ENCODE measurements around the gene TBCA. TPM values are rescaled to one million over a fixed set of nuclear protein-coding genes. Genes with fewer than 3 reads are reported as not detected.

The TBCA gene
- total and polyA plus RNA-seq, 2 of the 13 experiments (the other 11 are each of a cell fraction or from before 2014, with no cell fraction given) = 93.8 to 309 TPM

DNA sequence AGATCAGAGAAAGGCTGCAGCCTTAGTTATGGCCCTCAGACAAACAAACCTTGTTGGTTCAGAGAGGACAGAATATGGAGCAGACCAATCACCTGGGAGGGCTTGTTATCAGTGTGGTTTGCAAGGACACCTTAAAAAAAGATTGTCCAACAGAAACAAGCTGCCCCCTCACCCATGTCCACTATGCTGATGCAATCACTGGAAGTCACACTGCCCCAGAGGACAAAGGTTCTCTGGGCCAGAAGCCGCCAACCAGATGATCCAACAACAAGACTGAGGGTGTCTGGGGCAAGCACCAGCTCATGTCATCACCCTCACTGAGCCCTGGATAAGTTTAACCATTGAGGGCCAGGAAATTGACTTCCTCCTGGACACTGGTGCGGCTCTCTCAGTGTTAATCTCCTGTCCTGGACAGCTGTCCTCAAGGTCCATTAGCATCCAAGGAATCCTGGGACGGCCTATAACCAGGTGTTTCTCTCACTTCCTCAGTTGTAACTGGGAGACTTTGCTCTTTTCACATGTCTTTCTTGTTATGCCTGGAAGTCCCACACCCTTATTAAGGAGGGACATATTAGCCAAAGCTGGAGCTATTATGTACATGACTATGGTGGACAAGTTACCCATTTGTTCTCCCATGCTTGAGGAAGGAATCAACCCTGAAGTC lies 36.9 kb upstream of the TBCA start (continued):
- TF ChIP-seq, protein P1, sequence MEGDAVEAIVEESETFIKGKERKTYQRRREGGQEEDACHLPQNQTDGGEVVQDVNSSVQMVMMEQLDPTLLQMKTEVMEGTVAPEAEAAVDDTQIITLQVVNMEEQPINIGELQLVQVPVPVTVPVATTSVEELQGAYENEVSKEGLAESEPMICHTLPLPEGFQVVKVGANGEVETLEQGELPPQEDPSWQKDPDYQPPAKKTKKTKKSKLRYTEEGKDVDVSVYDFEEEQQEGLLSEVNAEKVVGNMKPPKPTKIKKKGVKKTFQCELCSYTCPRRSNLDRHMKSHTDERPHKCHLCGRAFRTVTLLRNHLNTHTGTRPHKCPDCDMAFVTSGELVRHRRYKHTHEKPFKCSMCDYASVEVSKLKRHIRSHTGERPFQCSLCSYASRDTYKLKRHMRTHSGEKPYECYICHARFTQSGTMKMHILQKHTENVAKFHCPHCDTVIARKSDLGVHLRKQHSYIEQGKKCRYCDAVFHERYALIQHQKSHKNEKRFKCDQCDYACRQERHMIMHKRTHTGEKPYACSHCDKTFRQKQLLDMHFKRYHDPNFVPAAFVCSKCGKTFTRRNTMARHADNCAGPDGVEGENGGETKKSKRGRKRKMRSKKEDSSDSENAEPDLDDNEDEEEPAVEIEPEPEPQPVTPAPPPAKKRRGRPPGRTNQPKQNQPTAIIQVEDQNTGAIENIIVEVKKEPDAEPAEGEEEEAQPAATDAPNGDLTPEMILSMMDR (CRISPR knock-in tag; IDR thresholded peaks at IDR 0.05) = no peak
- no peak for TF ChIP-seq ZNF138 (CRISPR knock-in tag; IDR thresholded peaks at IDR 0.05; ENCODE audit: low read depth)
- TF ChIP-seq RBAK (CRISPR knock-in tag; IDR thresholded peaks at IDR 0.05) = peak; percentile 59; the same call in 1 of the 2 replicates
- 0 out of 2 replicates have a peak, but pooled peaks have one; percentile 16 for TF ChIP-seq SIX1 (CRISPR knock-in tag; IDR thresholded peaks at IDR 0.05; ENCODE audit: borderline replicate concordance)
- TF ChIP-seq ESRRA (CRISPR knock-in tag; IDR thresholded peaks at IDR 0.05; ENCODE audit: low read depth) = peak; percentile 86
- peak; percentile 28; the same call in 1 of the 2 replicates for TF ChIP-seq NR2F6 (IDR thresholded peaks at IDR 0.05)
- TF ChIP-seq NR2F6 (CRISPR knock-in tag; IDR thresholded peaks at IDR 0.05) = no peak
- TF ChIP-seq SPEN (CRISPR knock-in tag; IDR thresholded peaks at IDR 0.05; ENCODE audit: low read depth) = peak; percentile 25; the same call in 1 of the 2 replicates
- TF ChIP-seq BRCA1 (CRISPR knock-in tag; IDR thresholded peaks at IDR 0.05) = no peak
- TF ChIP-seq, protein P2, sequence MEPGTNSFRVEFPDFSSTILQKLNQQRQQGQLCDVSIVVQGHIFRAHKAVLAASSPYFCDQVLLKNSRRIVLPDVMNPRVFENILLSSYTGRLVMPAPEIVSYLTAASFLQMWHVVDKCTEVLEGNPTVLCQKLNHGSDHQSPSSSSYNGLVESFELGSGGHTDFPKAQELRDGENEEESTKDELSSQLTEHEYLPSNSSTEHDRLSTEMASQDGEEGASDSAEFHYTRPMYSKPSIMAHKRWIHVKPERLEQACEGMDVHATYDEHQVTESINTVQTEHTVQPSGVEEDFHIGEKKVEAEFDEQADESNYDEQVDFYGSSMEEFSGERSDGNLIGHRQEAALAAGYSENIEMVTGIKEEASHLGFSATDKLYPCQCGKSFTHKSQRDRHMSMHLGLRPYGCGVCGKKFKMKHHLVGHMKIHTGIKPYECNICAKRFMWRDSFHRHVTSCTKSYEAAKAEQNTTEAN (CRISPR knock-in tag; conservative IDR thresholded peaks at IDR 0.05) = peak; percentile 53; the same call in 1 of the 2 replicates
- TF ChIP-seq ZNF567 (CRISPR knock-in tag; IDR thresholded peaks at IDR 0.05; ENCODE audit: borderline replicate concordance) = no peak
- TF ChIP-seq, protein P3, sequence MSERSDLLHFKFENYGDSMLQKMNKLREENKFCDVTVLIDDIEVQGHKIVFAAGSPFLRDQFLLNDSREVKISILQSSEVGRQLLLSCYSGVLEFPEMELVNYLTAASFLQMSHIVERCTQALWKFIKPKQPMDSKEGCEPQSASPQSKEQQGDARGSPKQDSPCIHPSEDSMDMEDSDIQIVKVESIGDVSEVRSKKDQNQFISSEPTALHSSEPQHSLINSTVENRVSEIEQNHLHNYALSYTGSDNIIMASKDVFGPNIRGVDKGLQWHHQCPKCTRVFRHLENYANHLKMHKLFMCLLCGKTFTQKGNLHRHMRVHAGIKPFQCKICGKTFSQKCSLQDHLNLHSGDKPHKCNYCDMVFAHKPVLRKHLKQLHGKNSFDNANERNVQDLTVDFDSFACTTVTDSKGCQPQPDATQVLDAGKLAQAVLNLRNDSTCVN (CRISPR knock-in tag; IDR thresholded peaks at IDR 0.05; ENCODE audit: borderline replicate concordance) = 0 out of 2 replicates have a peak, but pooled peaks have one; percentile 26
- peak; percentile 75 for TF ChIP-seq FOSL2 (CRISPR knock-in tag; IDR thresholded peaks at IDR 0.05)
- 0 out of 2 replicates have a peak, but pooled peaks have one; percentile 45 for TF ChIP-seq ZBTB20 (CRISPR knock-in tag; IDR thresholded peaks at IDR 0.05; ENCODE audit: borderline replicate concordance, low read depth)
- TF ChIP-seq ZNF749 (CRISPR knock-in tag; IDR thresholded peaks at IDR 0.05; ENCODE audit: borderline replicate concordance) = no peak
- TF ChIP-seq, protein P4, sequence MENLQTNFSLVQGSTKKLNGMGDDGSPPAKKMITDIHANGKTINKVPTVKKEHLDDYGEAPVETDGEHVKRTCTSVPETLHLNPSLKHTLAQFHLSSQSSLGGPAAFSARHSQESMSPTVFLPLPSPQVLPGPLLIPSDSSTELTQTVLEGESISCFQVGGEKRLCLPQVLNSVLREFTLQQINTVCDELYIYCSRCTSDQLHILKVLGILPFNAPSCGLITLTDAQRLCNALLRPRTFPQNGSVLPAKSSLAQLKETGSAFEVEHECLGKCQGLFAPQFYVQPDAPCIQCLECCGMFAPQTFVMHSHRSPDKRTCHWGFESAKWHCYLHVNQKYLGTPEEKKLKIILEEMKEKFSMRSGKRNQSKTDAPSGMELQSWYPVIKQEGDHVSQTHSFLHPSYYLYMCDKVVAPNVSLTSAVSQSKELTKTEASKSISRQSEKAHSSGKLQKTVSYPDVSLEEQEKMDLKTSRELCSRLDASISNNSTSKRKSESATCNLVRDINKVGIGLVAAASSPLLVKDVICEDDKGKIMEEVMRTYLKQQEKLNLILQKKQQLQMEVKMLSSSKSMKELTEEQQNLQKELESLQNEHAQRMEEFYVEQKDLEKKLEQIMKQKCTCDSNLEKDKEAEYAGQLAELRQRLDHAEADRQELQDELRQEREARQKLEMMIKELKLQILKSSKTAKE (CRISPR knock-in tag; IDR thresholded peaks at IDR 0.05; ENCODE audit: borderline replicate concordance) = peak; percentile 21; the same call in 1 of the 2 replicates
- no peak for TF ChIP-seq ZNF570 (CRISPR knock-in tag; IDR thresholded peaks at IDR 0.05; ENCODE audit: borderline replicate concordance)
- TF ChIP-seq, protein P5, sequence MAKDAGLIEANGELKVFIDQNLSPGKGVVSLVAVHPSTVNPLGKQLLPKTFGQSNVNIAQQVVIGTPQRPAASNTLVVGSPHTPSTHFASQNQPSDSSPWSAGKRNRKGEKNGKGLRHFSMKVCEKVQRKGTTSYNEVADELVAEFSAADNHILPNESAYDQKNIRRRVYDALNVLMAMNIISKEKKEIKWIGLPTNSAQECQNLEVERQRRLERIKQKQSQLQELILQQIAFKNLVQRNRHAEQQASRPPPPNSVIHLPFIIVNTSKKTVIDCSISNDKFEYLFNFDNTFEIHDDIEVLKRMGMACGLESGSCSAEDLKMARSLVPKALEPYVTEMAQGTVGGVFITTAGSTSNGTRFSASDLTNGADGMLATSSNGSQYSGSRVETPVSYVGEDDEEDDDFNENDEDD (CRISPR knock-in tag; IDR thresholded peaks at IDR 0.05; ENCODE audit: borderline replicate concordance) = peak; percentile 27; the same call in 1 of the 2 replicates
- no peak for TF ChIP-seq ZBTB8A (CRISPR knock-in tag; IDR thresholded peaks at IDR 0.05; ENCODE audit: borderline replicate concordance, low read depth)
- no peak for TF ChIP-seq ZC3H4 (CRISPR knock-in tag; IDR thresholded peaks at IDR 0.05; ENCODE audit: borderline replicate concordance)
- peak; percentile 92 for TF ChIP-seq MED1 (CRISPR knock-in tag; IDR thresholded peaks at IDR 0.05)
- TF ChIP-seq ZNF891 (CRISPR knock-in tag; IDR thresholded peaks at IDR 0.05) = peak; percentile 50; the same call in 1 of the 2 replicates

Measured in HepG2 (cell line).